HG02571 (cell line): ENCODE results near the gene CCND1.
"Not testable (repeated sequence)": the region's sequence is repeated elsewhere in the genome, so short reads cannot be mapped to it uniquely, and the experiment has no call there.

Experiments
- ATAC-seq: cut with Tn5 transposase; IDR thresholded peaks from one replicate; pipeline ENCODE4 v1.9.1; 2021; ENCODE audit warnings: mild to moderate bottlenecking, moderate library complexity; ENCODE audit not compliant: unreplicated experiment

The CCND1 gene

GRCh38 chr11:69617220-69617619 lies 23.7 kb upstream of the CCND1 start:
- no peak for ATAC-seq

- ATAC-seq = no peak
Observed at GRCh38 chr11:69617682-69618081, 23.3 kb upstream of the CCND1 start.

DNA sequence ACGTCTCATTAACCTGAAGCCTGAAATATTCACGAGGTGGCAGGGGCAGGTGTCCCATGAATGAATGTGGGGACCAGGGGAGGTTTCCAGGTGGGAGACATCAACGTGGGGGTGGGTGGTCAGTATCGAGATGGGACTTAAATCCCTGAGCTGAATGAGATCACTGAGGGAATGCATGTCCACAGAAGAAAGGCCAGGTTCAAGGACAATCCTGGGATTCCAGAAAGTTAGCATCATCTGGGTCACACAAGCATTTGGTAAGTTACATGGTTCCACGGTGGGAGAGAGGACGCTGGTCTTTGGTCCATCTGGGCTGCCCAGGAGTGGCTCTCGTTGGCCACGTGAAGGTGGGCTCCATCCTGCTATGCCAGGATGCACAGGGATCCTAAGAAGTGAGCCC lies 22.7 kb upstream of the CCND1 start:
- no peak for ATAC-seq

DNA sequence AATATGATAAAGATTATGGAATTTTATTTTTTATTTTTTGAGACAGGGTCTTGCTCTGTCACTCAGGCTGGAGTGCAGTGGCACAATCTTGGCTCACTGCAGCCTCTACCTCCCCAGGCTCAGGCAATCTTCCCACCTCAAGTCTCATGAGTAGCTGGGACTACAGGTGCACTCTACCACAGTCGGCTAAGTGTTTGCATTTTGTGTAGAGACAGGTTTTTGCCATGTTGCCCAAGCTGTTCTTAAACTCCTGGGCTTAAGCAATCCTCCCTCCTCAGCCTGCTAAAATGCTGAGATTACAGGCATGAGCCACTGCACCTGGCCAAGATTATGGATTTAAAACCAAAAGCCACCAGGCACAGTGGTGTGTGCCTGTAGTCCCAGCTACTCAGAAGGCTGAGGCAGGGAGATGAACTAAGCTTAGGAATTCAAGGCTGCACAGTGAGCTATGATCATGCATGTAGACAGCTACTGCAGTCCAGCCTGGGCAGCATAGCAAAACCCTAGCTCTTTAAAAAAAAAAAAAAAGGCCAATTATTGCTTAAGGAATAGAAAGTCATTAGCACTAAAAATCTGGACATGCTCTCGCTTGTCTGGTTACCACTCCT lies 20.2 kb upstream of the CCND1 start:
- no peak for ATAC-seq

GRCh38 chr11:69622097-69622681 lies 18.8 kb upstream of the CCND1 start:
- ATAC-seq = not testable (repeated sequence)

DNA sequence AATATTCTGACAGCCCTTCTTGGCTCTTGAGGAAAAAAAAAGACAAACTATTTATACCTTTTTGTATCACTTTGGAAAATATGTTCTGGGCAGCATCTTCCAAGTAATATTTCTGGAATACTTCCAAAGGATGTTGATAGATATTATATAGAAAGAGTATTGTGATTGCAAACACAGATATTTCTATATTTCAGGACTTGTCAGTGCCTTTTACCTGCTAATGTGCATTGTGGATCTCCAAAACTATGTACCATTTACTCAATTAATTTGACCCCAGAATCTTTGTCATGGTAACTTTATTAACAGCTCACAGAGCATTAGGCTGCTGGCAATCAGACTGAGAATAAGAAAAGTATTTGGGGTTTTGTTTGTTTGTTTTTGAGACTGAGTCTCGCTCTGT lies 16.7 kb upstream of the CCND1 start:
- no peak for ATAC-seq

DNA sequence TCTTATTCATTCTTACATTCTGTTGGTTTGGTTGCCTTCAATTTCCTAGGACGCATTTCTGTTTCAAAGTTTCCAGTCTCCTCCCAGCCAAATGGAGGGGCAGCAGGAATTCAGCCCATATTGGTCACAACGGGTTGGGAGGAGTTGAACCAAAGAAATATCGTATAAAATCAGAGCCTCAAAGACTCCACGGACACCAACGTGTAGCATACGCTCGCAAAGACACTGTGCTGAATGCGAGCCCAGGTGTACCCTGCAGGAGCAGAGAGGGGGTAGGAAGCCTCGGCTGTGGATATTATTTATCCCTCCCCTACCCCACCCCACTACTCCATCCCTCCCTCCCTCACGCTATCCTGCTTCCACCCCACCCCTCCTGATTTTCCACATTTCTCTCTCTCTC lies 15.5 kb upstream of the CCND1 start:
- ATAC-seq = no peak

DNA sequence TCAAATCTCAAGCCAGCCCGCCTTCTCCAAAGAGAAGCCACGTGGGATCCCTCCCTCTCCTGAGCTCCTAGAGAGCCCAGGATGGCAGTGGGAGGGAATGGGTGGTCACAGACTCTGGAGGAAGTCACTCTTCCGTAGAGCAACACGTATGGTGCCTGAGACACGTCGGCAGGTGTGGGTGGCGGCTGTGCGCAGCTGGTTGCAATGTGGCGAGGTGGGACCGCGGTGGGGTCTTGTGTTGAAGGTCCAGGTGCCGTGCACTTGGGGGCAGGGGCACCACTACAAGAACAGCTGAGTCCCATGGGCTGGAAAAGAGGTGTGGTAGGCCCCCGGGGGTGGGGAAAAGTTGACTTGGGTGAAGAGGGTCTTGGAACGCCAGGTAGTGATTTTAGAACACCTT lies 13.4 kb upstream of the CCND1 start:
- no peak for ATAC-seq

DNA sequence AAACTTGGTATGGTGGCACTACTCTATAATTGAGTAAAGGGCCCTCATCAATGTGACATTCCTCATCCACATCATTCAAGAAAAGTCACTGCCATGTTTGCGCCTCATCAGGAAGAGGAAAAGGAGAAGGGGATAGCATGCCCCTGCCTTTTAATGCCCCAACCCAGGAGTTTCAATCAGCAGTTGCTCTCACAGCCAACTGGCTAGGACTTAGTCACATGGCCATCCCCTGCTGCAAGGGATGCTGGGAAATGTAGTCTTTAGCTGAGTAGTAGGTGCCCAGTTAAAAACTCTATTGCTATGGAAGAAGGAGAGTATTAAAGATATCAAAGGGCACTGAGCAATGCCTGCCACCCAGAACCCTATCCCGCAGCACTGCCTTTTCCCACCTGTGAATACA lies 10.9 kb upstream of the CCND1 start:
- ATAC-seq = no peak

DNA sequence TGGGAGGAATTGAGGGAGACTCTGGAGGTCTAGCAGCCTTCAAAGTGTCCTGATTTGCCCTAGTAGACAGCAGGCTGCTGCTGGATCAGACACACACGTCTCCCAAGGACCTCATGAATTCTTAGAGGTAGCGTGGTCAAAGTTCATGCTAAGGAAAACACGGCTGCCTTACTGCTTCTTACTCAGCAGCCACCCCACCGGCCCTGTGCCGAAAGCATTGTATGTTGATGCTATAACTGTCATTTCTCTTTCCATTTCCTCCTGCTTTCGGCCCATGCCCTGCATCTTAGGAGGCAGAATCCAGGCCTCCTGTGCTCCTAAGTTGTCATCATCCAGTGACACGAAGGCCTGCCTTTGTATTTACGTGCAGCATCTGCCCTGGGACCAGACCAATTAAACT lies 10.5 kb upstream of the CCND1 start:
- no peak for ATAC-seq

- no peak for ATAC-seq
Observed at GRCh38 chr11:69632900-69633299, 8.1 kb upstream of the CCND1 start.

GRCh38 chr11:69634069-69634468 lies 6.9 kb upstream of the CCND1 start:
- ATAC-seq = no peak

- ATAC-seq = no peak
Observed at GRCh38 chr11:69634590-69634989, 6.4 kb upstream of the CCND1 start.

- no peak for ATAC-seq
Observed at GRCh38 chr11:69635195-69635594, 5.8 kb upstream of the CCND1 start.

DNA sequence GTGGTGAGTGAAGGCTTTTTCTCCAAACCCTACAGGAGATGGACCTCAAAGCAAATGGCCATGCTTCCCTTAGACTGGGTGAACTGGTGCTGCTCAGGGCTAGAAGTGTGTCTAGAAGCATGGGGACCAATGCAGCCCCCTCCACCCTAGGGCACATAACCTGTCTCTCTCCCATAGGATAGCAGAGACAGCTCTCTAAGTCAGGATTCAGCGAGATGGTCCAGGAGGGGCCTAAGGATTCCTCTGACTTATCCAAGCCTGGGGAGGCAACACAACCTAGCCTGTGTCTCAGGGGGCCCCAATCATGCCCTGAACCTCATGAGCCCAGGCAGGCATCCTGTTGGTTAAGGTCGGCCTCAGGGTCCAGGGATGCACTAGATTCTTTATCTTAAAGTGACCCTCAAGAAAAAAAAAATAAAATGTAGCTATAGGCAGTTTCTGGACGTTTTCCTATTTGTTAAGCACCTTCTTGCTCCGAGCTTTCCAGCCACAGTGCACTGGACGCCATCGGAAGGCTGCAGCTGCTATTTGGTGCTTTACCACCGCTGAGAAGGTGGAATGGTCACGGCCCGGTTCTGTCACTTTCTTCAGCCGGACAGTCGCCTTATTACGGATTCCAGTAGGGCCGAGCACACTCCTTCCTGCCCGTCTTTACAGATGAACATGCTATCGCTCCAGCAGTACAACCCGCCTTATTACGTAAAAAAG lies 5.0 kb upstream of the CCND1 start:
- no peak for ATAC-seq

DNA sequence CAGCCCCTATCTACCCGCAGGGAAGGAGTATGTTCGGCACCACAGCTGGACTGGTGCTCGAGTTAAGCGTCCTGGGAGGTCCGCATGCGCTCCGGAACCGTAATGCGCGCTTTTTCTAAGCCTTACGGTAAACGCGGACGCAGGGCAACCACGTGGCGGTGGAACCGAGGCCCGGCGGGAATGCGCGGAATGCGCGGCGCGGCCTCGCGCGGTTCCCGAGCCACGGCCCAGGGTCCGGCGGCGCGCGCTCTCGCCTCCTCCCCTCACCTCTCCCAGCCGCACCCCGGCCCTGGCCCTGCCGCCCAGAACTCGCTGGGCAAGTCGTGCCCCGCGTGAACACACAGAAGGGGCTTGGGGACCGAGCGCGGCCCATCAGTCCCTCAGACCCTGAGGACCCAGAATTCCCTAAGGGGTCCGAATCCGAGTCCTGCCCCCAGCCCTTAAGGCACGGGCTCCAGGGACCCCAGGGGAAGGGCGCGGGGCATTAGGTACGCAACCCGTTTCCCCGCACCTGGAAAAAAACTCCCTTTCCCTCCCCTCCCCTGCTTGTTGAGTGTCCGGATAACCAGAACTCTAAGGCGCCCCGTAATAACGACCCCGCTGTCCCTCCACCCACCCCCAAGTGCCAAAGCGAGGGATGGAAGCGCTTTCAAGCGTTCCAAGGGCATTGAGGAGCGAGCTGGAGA lies 4.3 kb upstream of the CCND1 start:
- ATAC-seq = no peak

- no peak for ATAC-seq
Observed at GRCh38 chr11:69637198-69637940, 3.6 kb upstream of the CCND1 start.

GRCh38 chr11:69637941-69638871 lies 2.8 kb upstream of the CCND1 start:
- no peak for ATAC-seq

- ATAC-seq = no peak
Observed at GRCh38 chr11:69638941-69639681, 1.8 kb upstream of the CCND1 start.
